HG02885 (cell line): ENCODE measurements around the gene UCKL1.
"Not testable (repeated sequence)": the region's sequence is repeated elsewhere in the genome, so short reads cannot be mapped to it uniquely, and the experiment has no call there.

Experiments used
- ATAC-seq: cut with Tn5 transposase; IDR thresholded peaks from one replicate; pipeline ENCODE4 v1.9.1; 2021; ENCODE audit warnings: mild to moderate bottlenecking; ENCODE audit not compliant: unreplicated experiment, poor library complexity

Gene UCKL1

GRCh38 chr20:63973160-63973479, 16.9 kb upstream of the UCKL1 start:
- no peak for ATAC-seq

GRCh38 chr20:63972312-63973159, 16.3 kb upstream of the UCKL1 start:
- ATAC-seq: no peak

GRCh38 chr20:63971960-63972311, 15.7 kb upstream of the UCKL1 start:
- ATAC-seq: not testable (repeated sequence)

GRCh38 chr20:63970714-63971431, 14.7 kb upstream of the UCKL1 start:
- no peak for ATAC-seq

GRCh38 chr20:63969838-63970713, 13.9 kb upstream of the UCKL1 start, which contains the start of gene ZNF512B:
Gene ZNF512B, minus strand, starts transcription at chr20:63969930. Its CDS starts 1,980 bp downstream, at chr20:63967950.
- ATAC-seq: no peak

- ATAC-seq: no peak
These were observed 12.9 kb upstream of the UCKL1 start for GRCh38 chr20:63968928-63969760.

- no peak for ATAC-seq
These were observed 12.1 kb upstream of the UCKL1 start for GRCh38 chr20:63968136-63968927.

- ATAC-seq: no peak
These were observed 11.3 kb upstream of the UCKL1 start for GRCh38 chr20:63967330-63968135.

- ATAC-seq: no peak
These were observed 10.7 kb upstream of the UCKL1 start for GRCh38 chr20:63966944-63967322.

GRCh38 chr20:63966172-63966943, 10.1 kb upstream of the UCKL1 start:
- no peak for ATAC-seq

- ATAC-seq: no peak
These were observed 8.2 kb upstream of the UCKL1 start for GRCh38 chr20:63964412-63964811.

- ATAC-seq: no peak
These were observed 7.6 kb upstream of the UCKL1 start for GRCh38 chr20:63963784-63964301.

GRCh38 chr20:63963348-63963741, 7.1 kb upstream of the UCKL1 start:
- no peak for ATAC-seq

GRCh38 chr20:63962426-63963347, 6.5 kb upstream of the UCKL1 start:
- ATAC-seq: no peak

GRCh38 chr20:63961664-63962425, 5.6 kb upstream of the UCKL1 start:
- no peak for ATAC-seq
